ENCODE data around the gene BRF1.

The BRF1 gene

GRCh38 chr14:105241641-105242040 is 59.2 kb downstream of the BRF1 start:
- no peaks in the 10 kb centered on the region for H3K36me3 ChIP-seq (ENCODE audit: low read length)
- no peak overlapping the region for H3K4me2 ChIP-seq (ENCODE audit: low read depth, low read length, poor library complexity, severe bottlenecking)
- no peaks in the 10 kb centered on the region for H3F3A ChIP-seq (ENCODE audit: insufficient read depth)
- H3K79me2 ChIP-seq (ENCODE audit: insufficient read depth, low read length), result no peaks in the 10 kb centered on the region
- H4K20me1 ChIP-seq (ENCODE audit: low read depth, low read length), result no peaks in the 10 kb centered on the region
- H3K27me3 ChIP-seq (ENCODE audit: low read length), result no peaks in the 10 kb centered on the region
- H3K4me3 ChIP-seq (ENCODE audit: insufficient read depth, low read length, poor library complexity, severe bottlenecking), result no peak overlapping the region
- no peak overlapping the region for H3K27ac ChIP-seq (ENCODE audit: low read depth, low read length)
- H3K9ac ChIP-seq (ENCODE audit: low read length), result no peak overlapping the region
- H2AFZ ChIP-seq (ENCODE audit: low read depth, low read length, severe bottlenecking), result no peak overlapping the region
- H3K9me2 ChIP-seq (replicated peaks; ENCODE audit: insufficient read depth, low read length), result no peaks in the 10 kb centered on the region
- TF ChIP-seq, protein P1, sequence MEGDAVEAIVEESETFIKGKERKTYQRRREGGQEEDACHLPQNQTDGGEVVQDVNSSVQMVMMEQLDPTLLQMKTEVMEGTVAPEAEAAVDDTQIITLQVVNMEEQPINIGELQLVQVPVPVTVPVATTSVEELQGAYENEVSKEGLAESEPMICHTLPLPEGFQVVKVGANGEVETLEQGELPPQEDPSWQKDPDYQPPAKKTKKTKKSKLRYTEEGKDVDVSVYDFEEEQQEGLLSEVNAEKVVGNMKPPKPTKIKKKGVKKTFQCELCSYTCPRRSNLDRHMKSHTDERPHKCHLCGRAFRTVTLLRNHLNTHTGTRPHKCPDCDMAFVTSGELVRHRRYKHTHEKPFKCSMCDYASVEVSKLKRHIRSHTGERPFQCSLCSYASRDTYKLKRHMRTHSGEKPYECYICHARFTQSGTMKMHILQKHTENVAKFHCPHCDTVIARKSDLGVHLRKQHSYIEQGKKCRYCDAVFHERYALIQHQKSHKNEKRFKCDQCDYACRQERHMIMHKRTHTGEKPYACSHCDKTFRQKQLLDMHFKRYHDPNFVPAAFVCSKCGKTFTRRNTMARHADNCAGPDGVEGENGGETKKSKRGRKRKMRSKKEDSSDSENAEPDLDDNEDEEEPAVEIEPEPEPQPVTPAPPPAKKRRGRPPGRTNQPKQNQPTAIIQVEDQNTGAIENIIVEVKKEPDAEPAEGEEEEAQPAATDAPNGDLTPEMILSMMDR (IDR thresholded peaks at IDR 0.05; ENCODE audit: insufficient read depth, low read length, poor library complexity, severe bottlenecking), result no peak
- no peak for TF ChIP-seq EZH2phosphoT487 (conservative IDR thresholded peaks at IDR 0.05; ENCODE audit: low read length)
- no peaks in the 10 kb centered on the region for H3K9me3 ChIP-seq (ENCODE audit: insufficient read depth, low read length)

DNA sequence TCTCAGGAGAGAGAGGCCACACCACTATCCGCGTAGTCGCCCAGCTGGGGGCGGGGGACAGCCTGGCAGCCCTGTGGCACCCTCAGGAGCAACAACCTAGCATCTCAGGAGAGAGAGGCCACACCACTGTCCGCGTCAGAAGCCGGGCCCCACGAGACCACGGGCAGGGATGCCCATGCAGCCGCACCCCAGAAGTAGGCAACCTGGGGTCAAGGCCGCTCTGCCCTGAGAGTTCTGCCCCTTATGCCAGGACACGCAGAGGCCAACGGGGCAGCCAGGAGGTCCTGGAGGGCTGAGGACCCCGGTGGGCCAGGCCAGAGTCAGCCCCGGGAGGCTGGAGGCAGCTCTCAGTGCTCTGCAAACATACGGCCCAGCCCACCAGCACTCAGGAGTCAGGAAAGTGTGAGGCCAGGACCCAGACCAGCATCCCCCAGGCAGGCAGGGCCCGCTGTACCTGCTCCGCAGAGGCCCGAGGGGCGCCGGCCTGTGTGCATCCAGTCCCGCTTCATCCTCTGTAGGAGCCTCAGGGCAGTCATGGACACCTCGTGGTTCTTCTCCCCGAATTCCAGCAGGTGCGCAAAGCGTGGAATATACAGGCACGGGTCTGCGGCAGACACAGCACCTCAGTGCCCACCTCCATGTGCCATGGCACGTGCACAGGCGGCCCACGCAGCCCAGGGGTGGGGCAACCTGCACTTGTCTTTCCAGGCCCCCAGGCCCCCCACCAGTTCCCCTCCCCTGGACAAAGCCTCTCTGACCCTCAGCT is 59.8 kb downstream of the BRF1 start:
- Histone ChIP-seq H3K36me3 (ENCODE audit: low read length) (no peaks in the 10 kb centered on the region), H3K27ac (ENCODE audit: low read depth, low read length) (no peak overlapping the region), H2AFZ (ENCODE audit: low read depth, low read length, severe bottlenecking) (no peak overlapping the region), H3K9ac (ENCODE audit: low read length) (no peak overlapping the region), H3K9me2 (replicated peaks; ENCODE audit: insufficient read depth, low read length) (no peaks in the 10 kb centered on the region), H3K79me2 (ENCODE audit: insufficient read depth, low read length) (no peaks in the 10 kb centered on the region), H4K20me1 (ENCODE audit: low read depth, low read length) (no peaks in the 10 kb centered on the region), H3K9me3 (ENCODE audit: insufficient read depth, low read length) (no peaks in the 10 kb centered on the region), H3K4me2 (ENCODE audit: low read depth, low read length, poor library complexity, severe bottlenecking) (no peak overlapping the region), H3F3A (ENCODE audit: insufficient read depth) (no peaks in the 10 kb centered on the region), H3K4me3 (ENCODE audit: insufficient read depth, low read length, poor library complexity, severe bottlenecking) (no peak overlapping the region), H3K27me3 (ENCODE audit: low read length) (no peaks in the 10 kb centered on the region)
- no peak for TF ChIP-seq EZH2phosphoT487 (conservative IDR thresholded peaks at IDR 0.05; ENCODE audit: low read length)
- TF ChIP-seq, protein P1 (IDR thresholded peaks at IDR 0.05; ENCODE audit: insufficient read depth, low read length, poor library complexity, severe bottlenecking), result no peak

GRCh38 chr14:105229099-105229655 is 71.6 kb downstream of the BRF1 start:
- Histone ChIP-seq H3K4me2 (ENCODE audit: low read depth, low read length, poor library complexity, severe bottlenecking) (no peak overlapping the region), H3K9me2 (replicated peaks; ENCODE audit: insufficient read depth, low read length) (no peaks in the 10 kb centered on the region), H3K9me3 (ENCODE audit: insufficient read depth, low read length) (no peaks in the 10 kb centered on the region), H3F3A (ENCODE audit: insufficient read depth) (no peaks in the 10 kb centered on the region), H3K79me2 (ENCODE audit: insufficient read depth, low read length) (no peaks in the 10 kb centered on the region), H3K27ac (ENCODE audit: low read depth, low read length) (no peak overlapping the region), H4K20me1 (ENCODE audit: low read depth, low read length) (no peaks in the 10 kb centered on the region), H3K9ac (ENCODE audit: low read length) (no peak overlapping the region), H3K27me3 (ENCODE audit: low read length) (no peaks in the 10 kb centered on the region), H2AFZ (ENCODE audit: low read depth, low read length, severe bottlenecking) (no peak overlapping the region), H3K36me3 (ENCODE audit: low read length) (no peaks in the 10 kb centered on the region), H3K4me3 (ENCODE audit: insufficient read depth, low read length, poor library complexity, severe bottlenecking) (no peak overlapping the region)
- no peak for TF ChIP-seq EZH2phosphoT487 (conservative IDR thresholded peaks at IDR 0.05; ENCODE audit: low read length)
- TF ChIP-seq, protein P1 (IDR thresholded peaks at IDR 0.05; ENCODE audit: insufficient read depth, low read length, poor library complexity, severe bottlenecking), result no peak

All from SU-DHL-6 (cell line).